Measurements from ENCODE around the gene CDC42BPB.

CDC42BPB gene

GRCh38 chr14:103008126-103008525 is 49.2 kb downstream of the CDC42BPB start:
- Histone ChIP-seq H3K27ac (no peak overlapping the region), H3K36me3 (replicated peaks) (peaks cover 21% of the 10 kb centered on the region), H3K27me3 (replicated peaks) (no peaks in the 10 kb centered on the region), H3K4me3 (ENCODE audit: low read depth, low read length) (no peak overlapping the region)
- in situ Hi-C loops (cut with HindIII; ENCODE audit: low pct_ligation_motif_present, low sequenced_read_pairs): no loop called here
- DNase-seq: no peak
- TF ChIP-seq, protein P1, sequence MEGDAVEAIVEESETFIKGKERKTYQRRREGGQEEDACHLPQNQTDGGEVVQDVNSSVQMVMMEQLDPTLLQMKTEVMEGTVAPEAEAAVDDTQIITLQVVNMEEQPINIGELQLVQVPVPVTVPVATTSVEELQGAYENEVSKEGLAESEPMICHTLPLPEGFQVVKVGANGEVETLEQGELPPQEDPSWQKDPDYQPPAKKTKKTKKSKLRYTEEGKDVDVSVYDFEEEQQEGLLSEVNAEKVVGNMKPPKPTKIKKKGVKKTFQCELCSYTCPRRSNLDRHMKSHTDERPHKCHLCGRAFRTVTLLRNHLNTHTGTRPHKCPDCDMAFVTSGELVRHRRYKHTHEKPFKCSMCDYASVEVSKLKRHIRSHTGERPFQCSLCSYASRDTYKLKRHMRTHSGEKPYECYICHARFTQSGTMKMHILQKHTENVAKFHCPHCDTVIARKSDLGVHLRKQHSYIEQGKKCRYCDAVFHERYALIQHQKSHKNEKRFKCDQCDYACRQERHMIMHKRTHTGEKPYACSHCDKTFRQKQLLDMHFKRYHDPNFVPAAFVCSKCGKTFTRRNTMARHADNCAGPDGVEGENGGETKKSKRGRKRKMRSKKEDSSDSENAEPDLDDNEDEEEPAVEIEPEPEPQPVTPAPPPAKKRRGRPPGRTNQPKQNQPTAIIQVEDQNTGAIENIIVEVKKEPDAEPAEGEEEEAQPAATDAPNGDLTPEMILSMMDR (IDR thresholded peaks at IDR 0.05; ENCODE audit: low read depth, low read length, missing control alignments): no peak

- TF ChIP-seq, protein P1 (IDR thresholded peaks at IDR 0.05; ENCODE audit: low read depth, low read length, missing control alignments): no peak
- no peaks in the 10 kb centered on the region for H3K27me3 ChIP-seq (replicated peaks)
- no peak for DNase-seq
- in situ Hi-C loops (cut with HindIII; ENCODE audit: low pct_ligation_motif_present, low sequenced_read_pairs): no loop called here
- H3K36me3 ChIP-seq (replicated peaks): peaks cover 21% of the 10 kb centered on the region
- no peak overlapping the region for H3K27ac ChIP-seq
- H3K4me3 ChIP-seq (ENCODE audit: low read depth, low read length): no peak overlapping the region
Measured at GRCh38 chr14:103007555-103007954, 49.8 kb downstream of the CDC42BPB start.

DNA sequence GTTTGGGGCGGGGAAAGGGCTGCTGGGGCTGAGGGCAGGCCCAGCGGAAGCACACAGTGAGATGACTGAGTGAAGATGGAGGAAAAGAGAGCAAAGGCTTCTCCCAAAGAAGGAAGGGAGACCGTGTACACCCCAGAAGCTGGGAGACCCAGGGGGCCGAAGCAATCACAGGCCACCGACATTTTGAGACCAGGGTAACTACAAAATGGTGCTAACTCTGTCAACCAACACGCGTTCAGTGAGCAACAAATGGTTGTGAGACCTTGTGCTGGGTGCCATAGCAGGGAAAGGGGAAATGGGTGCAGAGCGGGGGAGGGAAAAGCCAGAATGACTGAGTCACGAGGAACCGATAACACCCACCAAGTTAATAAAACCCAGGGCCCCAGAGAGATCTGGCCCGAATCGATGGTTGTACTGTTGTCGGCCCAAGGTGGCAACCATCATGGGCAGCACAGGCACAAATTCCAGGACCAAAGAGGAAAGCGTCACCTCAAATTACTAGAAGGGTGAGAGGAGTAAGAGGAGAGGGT is 50.3 kb downstream of the CDC42BPB start:
- Histone ChIP-seq H3K36me3 (replicated peaks) (peaks cover 22% of the 10 kb centered on the region), H3K27ac (no peak overlapping the region), H3K27me3 (replicated peaks) (no peaks in the 10 kb centered on the region), H3K4me3 (ENCODE audit: low read depth, low read length) (no peak overlapping the region)
- in situ Hi-C loops (cut with HindIII; ENCODE audit: low pct_ligation_motif_present, low sequenced_read_pairs): no loop called here
- DNase-seq: no peak
- TF ChIP-seq, protein P1 (IDR thresholded peaks at IDR 0.05; ENCODE audit: low read depth, low read length, missing control alignments): no peak

- TF ChIP-seq, protein P1 (IDR thresholded peaks at IDR 0.05; ENCODE audit: low read depth, low read length, missing control alignments): no peak
Measured at GRCh38 chr14:103006106-103006505, 51.2 kb downstream of the CDC42BPB start.

DNA sequence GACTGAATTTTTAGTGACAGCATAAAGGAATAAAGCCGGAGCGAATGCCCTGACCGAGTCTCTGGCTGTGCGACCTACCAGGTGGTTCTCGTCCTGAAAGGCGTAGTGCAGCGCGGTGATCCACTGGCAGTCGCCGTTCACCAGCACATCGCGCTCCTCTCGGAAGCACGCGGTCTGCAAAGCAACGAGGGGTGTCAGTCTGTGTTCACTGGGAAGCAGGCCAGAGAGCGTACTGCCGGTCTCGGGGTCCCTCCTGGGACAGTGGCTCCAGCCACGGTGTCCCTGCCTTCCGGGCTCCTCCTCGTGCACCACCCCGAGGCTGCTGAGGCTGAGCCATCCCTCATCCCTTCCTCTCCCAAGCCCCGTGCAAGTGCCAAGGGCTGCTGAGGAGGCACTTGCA is 53.5 kb downstream of the CDC42BPB start:
- Histone ChIP-seq H3K27ac (no peak overlapping the region), H3K27me3 (replicated peaks) (no peaks in the 10 kb centered on the region), H3K4me3 (ENCODE audit: low read depth, low read length) (no peak overlapping the region), H3K36me3 (replicated peaks) (peaks cover 37% of the 10 kb centered on the region)
- TF ChIP-seq, protein P1 (IDR thresholded peaks at IDR 0.05; ENCODE audit: low read depth, low read length, missing control alignments): no peak
- in situ Hi-C loops (cut with HindIII; ENCODE audit: low pct_ligation_motif_present, low sequenced_read_pairs): no loop called here
- no peak for DNase-seq

More at GRCh38 chr14:103006106-103006505, 51.2 kb downstream of the CDC42BPB start:
- Histone ChIP-seq H3K4me3 (ENCODE audit: low read depth, low read length) (no peak overlapping the region), H3K36me3 (replicated peaks) (peaks cover 31% of the 10 kb centered on the region), H3K27me3 (replicated peaks) (no peaks in the 10 kb centered on the region), H3K27ac (no peak overlapping the region)
- in situ Hi-C loops (cut with HindIII; ENCODE audit: low pct_ligation_motif_present, low sequenced_read_pairs): no loop called here
- no peak for DNase-seq

DNA sequence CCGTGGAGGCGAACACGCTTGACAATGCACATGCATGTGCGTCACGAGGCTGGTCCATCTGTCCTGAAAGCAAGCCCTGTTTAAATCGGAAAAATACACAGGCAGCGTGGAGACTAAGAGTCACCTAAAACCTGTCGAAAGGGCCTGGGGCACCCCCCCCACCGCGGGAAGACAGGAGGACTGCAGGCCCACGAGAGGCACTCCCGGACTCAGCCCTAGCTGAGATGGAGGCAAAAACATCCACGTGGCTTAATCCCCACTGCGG is 54.1 kb downstream of the CDC42BPB start:
- TF ChIP-seq, protein P1 (IDR thresholded peaks at IDR 0.05; ENCODE audit: low read depth, low read length, missing control alignments): no peak
- in situ Hi-C loops (cut with HindIII; ENCODE audit: low pct_ligation_motif_present, low sequenced_read_pairs): no loop called here
- Histone ChIP-seq H3K4me3 (ENCODE audit: low read depth, low read length) (no peak overlapping the region), H3K27me3 (replicated peaks) (no peaks in the 10 kb centered on the region), H3K36me3 (replicated peaks) (peaks cover 33% of the 10 kb centered on the region), H3K27ac (no peak overlapping the region)
- DNase-seq: no peak
